ENCODE results near the gene GLTPD2. TPM values are rescaled to one million over a fixed set of nuclear protein-coding genes. Genes with fewer than 3 reads are reported as not detected.

The GLTPD2 gene
- total RNA-seq, 2 experiments from 2014 or later, result not detected

GRCh38 chr17:4766201-4766600 lies 22.6 kb upstream of the GLTPD2 start:
- intact Hi-C loops (cut with micrococcal nuclease; ENCODE audit: unreplicated experiment), result no loop called here
- H3K4me3 ChIP-seq (ENCODE audit: low read depth, low read length, poor library complexity, severe bottlenecking), result no peak overlapping the region
- POLR2A ChIA-PET, result no interaction called here
- TF ChIP-seq EZH2phosphoT487 (IDR thresholded peaks at IDR 0.05; ENCODE audit: borderline replicate concordance, low read depth, low read length) (no peak), CTCF (conservative IDR thresholded peaks at IDR 0.05; ENCODE audit: low read length) (no peak)
- BruUV-seq (replicated peaks), result no TSS peak
- CTCF ChIA-PET (ENCODE audit: unreplicated experiment), result no interaction called here
- H3K4me1 ChIP-seq (ENCODE audit: insufficient read depth, low read length, poor library complexity, severe bottlenecking), result peaks cover 4% of the 10 kb centered on the region
- no peaks in the 10 kb centered on the region for H3K9me3 ChIP-seq (ENCODE audit: low read length)
- no peaks in the 10 kb centered on the region for H3K36me3 ChIP-seq (ENCODE audit: insufficient read depth, low read length)
- no peak overlapping the region for H3K27ac ChIP-seq (ENCODE audit: low read depth, low read length, poor library complexity, severe bottlenecking)
- no peaks in the 10 kb centered on the region for H3K79me2 ChIP-seq (ENCODE audit: insufficient read depth, low read depth, low read length)
- no peak for DNase-seq (ENCODE audit: low spot score)
- H4K20me1 ChIP-seq (ENCODE audit: insufficient read depth, low read length), result no peaks in the 10 kb centered on the region
- no peaks in the 10 kb centered on the region for H3K9me2 ChIP-seq (ENCODE audit: insufficient read depth, low read length)
- H2AFZ ChIP-seq (ENCODE audit: low read length), result no peak overlapping the region
- no peak overlapping the region for H3K4me2 ChIP-seq (ENCODE audit: low read length)

- H3K9me3 ChIP-seq (ENCODE audit: low read length), result no peaks in the 10 kb centered on the region
- no peaks in the 10 kb centered on the region for H3K9me2 ChIP-seq (ENCODE audit: insufficient read depth, low read length)
- H2AFZ ChIP-seq (ENCODE audit: low read length), result no peak overlapping the region
- no peak overlapping the region for H3K4me2 ChIP-seq (ENCODE audit: low read length)
- no peak overlapping the region for H3K4me3 ChIP-seq (ENCODE audit: low read depth, low read length, poor library complexity, severe bottlenecking)
- no peaks in the 10 kb centered on the region for H3K36me3 ChIP-seq (ENCODE audit: insufficient read depth, low read length)
- no peaks in the 10 kb centered on the region for H4K20me1 ChIP-seq (ENCODE audit: insufficient read depth, low read length)
- BruUV-seq (replicated peaks), result no TSS peak
- DNase-seq (ENCODE audit: low spot score), result no peak
- H3K79me2 ChIP-seq (ENCODE audit: insufficient read depth, low read depth, low read length), result no peaks in the 10 kb centered on the region
- ChIA-PET POLR2A (no interaction called here), CTCF (ENCODE audit: unreplicated experiment) (no interaction called here)
- TF ChIP-seq CTCF (conservative IDR thresholded peaks at IDR 0.05; ENCODE audit: low read length), result no peak
- TF ChIP-seq EZH2phosphoT487 (IDR thresholded peaks at IDR 0.05; ENCODE audit: borderline replicate concordance, low read depth, low read length), result no peak
- intact Hi-C loops (cut with micrococcal nuclease; ENCODE audit: unreplicated experiment), result no loop called here
- peaks cover 4% of the 10 kb centered on the region for H3K4me1 ChIP-seq (ENCODE audit: insufficient read depth, low read length, poor library complexity, severe bottlenecking)
- no peak overlapping the region for H3K27ac ChIP-seq (ENCODE audit: low read depth, low read length, poor library complexity, severe bottlenecking)
Observed at GRCh38 chr17:4766723-4767122, 22.0 kb upstream of the GLTPD2 start.

DNA sequence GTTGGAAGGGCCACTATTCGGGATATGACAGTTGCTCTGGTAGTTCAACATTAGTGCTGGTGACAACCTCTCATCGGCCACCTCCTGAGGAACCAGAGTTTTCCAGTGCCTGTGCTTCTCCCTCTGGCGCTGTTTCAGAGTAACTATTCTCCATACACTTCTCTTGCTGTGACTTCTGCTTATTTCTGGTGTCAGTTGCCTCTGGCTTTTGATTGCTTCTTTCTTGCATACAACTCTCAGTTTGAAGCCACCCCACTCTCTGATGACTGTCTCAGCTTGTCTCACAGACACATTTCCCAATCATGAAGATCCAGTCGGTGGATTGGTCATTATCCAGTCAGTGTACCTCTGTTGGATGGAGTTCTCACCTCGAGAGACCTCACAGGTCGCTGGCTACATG lies 20.5 kb upstream of the GLTPD2 start:
- Histone ChIP-seq H2AFZ (ENCODE audit: low read length) (no peak overlapping the region), H3K4me1 (ENCODE audit: insufficient read depth, low read length, poor library complexity, severe bottlenecking) (peaks cover 4% of the 10 kb centered on the region), H4K20me1 (ENCODE audit: insufficient read depth, low read length) (no peaks in the 10 kb centered on the region), H3K4me3 (ENCODE audit: low read depth, low read length, poor library complexity, severe bottlenecking) (no peak overlapping the region), H3K36me3 (ENCODE audit: insufficient read depth, low read length) (no peaks in the 10 kb centered on the region), H3K27ac (ENCODE audit: low read depth, low read length, poor library complexity, severe bottlenecking) (no peak overlapping the region), H3K9me3 (ENCODE audit: low read length) (no peaks in the 10 kb centered on the region), H3K79me2 (ENCODE audit: insufficient read depth, low read depth, low read length) (no peaks in the 10 kb centered on the region), H3K9me2 (ENCODE audit: insufficient read depth, low read length) (no peaks in the 10 kb centered on the region), H3K4me2 (ENCODE audit: low read length) (no peak overlapping the region)
- ChIA-PET CTCF (ENCODE audit: unreplicated experiment) (no interaction called here), POLR2A (no interaction called here)
- intact Hi-C loops (cut with micrococcal nuclease; ENCODE audit: unreplicated experiment), result no loop called here
- no peak for DNase-seq (ENCODE audit: low spot score)
- BruUV-seq (replicated peaks), result no TSS peak
- TF ChIP-seq CTCF (conservative IDR thresholded peaks at IDR 0.05; ENCODE audit: low read length), result no peak
- TF ChIP-seq EZH2phosphoT487 (IDR thresholded peaks at IDR 0.05; ENCODE audit: borderline replicate concordance, low read depth, low read length), result no peak

Data from OCI-LY7 (cell line).